DOHH2 (cell line): ENCODE results near the gene MAP2K5.

ENCODE experiments used
- H3F3A ChIP-seq: fragments of 200-600 bp; sonication (generic), shearing (Covaris generic); 2 replicates; pipeline ENCODE4 v1.6.0; 2016; ENCODE audit warnings: antibody characterized with exemption, mild to moderate bottlenecking; ENCODE audit not compliant: control insufficient read depth, insufficient read depth
- H3K27ac ChIP-seq: fragments of 200-600 bp; sonication (generic); 2 replicates; pipeline ENCODE4 v1.5.1; 2014; ENCODE audit warnings: low read depth, mild to moderate bottlenecking, low read length, moderate library complexity
- H3K27me3 ChIP-seq: fragments of 200-600 bp; sonication (generic); 2 replicates; pipeline ENCODE4 v1.6.1; 2014; ENCODE audit warnings: mild to moderate bottlenecking, low read length, mixed read lengths; ENCODE audit not compliant: control insufficient read depth
- H3K36me3 ChIP-seq: fragments of 200-600 bp; sonication (generic); 2 replicates; pipeline ENCODE4 v1.6.1; 2014; ENCODE audit warnings: mild to moderate bottlenecking, low read length, moderate library complexity, mixed read lengths; ENCODE audit not compliant: control insufficient read depth
- H3K4me1 ChIP-seq: fragments of 200-600 bp; sonication (generic); 2 replicates; pipeline ENCODE4 v1.6.1; 2014; ENCODE audit warnings: mild to moderate bottlenecking, low read length, mixed read lengths; ENCODE audit not compliant: control insufficient read depth
- H3K4me2 ChIP-seq: fragments of 200-600 bp; sonication (generic); 2 replicates; pipeline ENCODE4 v1.6.0; 2014; ENCODE audit warnings: mild to moderate bottlenecking, low read length, moderate library complexity
- H3K4me3 ChIP-seq: fragments of 200-600 bp; sonication (generic); 2 replicates; pipeline ENCODE4 v1.5.1; 2014; ENCODE audit warnings: mild to moderate bottlenecking, low read length, mixed read lengths
- H3K79me2 ChIP-seq: fragments of 200-600 bp; sonication (generic); 2 replicates; pipeline ENCODE4 v1.6.1; 2014; ENCODE audit warnings: mild to moderate bottlenecking, low read length, mixed read lengths; ENCODE audit not compliant: control insufficient read depth
- H3K9me2 ChIP-seq: fragments of 200-600 bp; sonication (generic); replicated peaks from 2 replicates; pipeline ENCODE4 v1.6.1; 2014; ENCODE audit warnings: mild to moderate bottlenecking, low read length, mixed read lengths; ENCODE audit not compliant: control insufficient read depth
- H3K9me3 ChIP-seq: fragments of 200-600 bp; sonication (generic); 2 replicates; pipeline ENCODE4 v1.6.1; 2014; ENCODE audit warnings: antibody characterized with exemption, low read length, mixed read lengths; ENCODE audit not compliant: control insufficient read depth, insufficient read depth
- H4K20me1 ChIP-seq: fragments of 200-600 bp; sonication (generic); 2 replicates; pipeline ENCODE4 v1.6.0; 2014; ENCODE audit warnings: low read depth, mild to moderate bottlenecking, antibody characterized with exemption, low read length, moderate library complexity; ENCODE audit not compliant: control insufficient read depth, insufficient read depth
- EZH2phosphoT487 ChIP-seq: fragments of 200-600 bp; sonication (generic); IDR thresholded peaks from 2 replicates; pipeline ENCODE4 v1.6.1; 2017; ENCODE audit warnings: borderline replicate concordance, mild to moderate bottlenecking, antibody characterized with exemption, low read length, moderate library complexity, mixed read lengths
- TF ChIP-seq, protein P1 (sequence below): fragments of 200-600 bp; sonication (generic); IDR thresholded peaks from one replicate; pipeline ENCODE4 v1.5.1; 2014; ENCODE audit warnings: antibody characterized with exemption, mild to moderate bottlenecking, low read depth, low read length; ENCODE audit not compliant: poor library complexity, severe bottlenecking

Gene MAP2K5

DNA sequence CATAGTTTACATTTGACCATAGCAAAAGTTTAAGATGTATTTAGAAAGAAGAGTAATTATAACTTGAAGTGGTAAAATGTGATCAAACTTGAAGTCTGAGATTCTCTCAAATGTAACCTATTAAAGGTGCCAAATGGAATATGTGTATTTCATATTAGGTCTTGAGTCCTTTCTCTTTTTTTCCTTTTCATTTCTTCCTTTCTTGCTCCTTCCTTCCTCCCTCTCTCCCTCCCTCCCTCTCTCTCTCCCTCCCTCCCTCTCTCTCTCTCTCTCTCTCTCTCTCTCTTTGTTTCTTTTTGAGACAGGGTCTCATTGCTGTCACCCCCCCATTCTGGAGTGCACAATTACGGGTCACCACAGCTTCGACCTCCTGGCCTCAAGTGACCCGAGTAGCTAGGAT lies 47.7 kb downstream of the MAP2K5 start:
- Histone ChIP-seq H3K36me3 (no peaks in the 10 kb centered on the region), H3K4me3 (no peak overlapping the region), H3K4me1 (no peaks in the 10 kb centered on the region), H3F3A (no peaks in the 10 kb centered on the region), H4K20me1 (no peaks in the 10 kb centered on the region), H3K27me3 (no peaks in the 10 kb centered on the region), H3K9me3 (no peaks in the 10 kb centered on the region), H3K79me2 (no peaks in the 10 kb centered on the region), H3K27ac (no peak overlapping the region), H3K4me2 (no peak overlapping the region), H3K9me2 (no peaks in the 10 kb centered on the region)
- no peak for TF ChIP-seq EZH2phosphoT487
- TF ChIP-seq, protein P1, sequence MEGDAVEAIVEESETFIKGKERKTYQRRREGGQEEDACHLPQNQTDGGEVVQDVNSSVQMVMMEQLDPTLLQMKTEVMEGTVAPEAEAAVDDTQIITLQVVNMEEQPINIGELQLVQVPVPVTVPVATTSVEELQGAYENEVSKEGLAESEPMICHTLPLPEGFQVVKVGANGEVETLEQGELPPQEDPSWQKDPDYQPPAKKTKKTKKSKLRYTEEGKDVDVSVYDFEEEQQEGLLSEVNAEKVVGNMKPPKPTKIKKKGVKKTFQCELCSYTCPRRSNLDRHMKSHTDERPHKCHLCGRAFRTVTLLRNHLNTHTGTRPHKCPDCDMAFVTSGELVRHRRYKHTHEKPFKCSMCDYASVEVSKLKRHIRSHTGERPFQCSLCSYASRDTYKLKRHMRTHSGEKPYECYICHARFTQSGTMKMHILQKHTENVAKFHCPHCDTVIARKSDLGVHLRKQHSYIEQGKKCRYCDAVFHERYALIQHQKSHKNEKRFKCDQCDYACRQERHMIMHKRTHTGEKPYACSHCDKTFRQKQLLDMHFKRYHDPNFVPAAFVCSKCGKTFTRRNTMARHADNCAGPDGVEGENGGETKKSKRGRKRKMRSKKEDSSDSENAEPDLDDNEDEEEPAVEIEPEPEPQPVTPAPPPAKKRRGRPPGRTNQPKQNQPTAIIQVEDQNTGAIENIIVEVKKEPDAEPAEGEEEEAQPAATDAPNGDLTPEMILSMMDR = no peak

DNA sequence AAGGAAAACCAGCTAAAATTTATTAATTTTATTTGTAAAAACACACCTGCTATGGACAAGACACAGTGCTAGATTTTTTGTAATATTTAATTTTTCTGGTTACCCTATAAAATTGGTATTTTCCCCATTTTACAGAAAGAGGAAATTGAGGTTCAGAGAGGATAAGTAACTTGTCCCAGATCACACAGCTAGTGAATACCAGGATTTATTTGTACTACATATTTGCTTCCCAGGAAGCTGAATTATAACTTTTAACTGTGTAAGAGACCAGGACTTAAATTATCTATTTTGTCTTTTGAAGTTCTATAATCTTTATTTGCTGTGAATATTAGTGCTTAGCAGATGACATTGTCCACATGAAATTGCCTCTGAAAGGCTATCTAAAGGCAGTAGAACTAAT lies 49.7 kb downstream of the MAP2K5 start:
- H3K4me3 ChIP-seq = no peak overlapping the region
- H4K20me1 ChIP-seq = no peaks in the 10 kb centered on the region
- H3K9me2 ChIP-seq = no peaks in the 10 kb centered on the region
- H3K27ac ChIP-seq = no peak overlapping the region
- no peaks in the 10 kb centered on the region for H3K9me3 ChIP-seq
- H3K36me3 ChIP-seq = no peaks in the 10 kb centered on the region
- TF ChIP-seq EZH2phosphoT487 = no peak
- TF ChIP-seq, protein P1 = no peak
- no peaks in the 10 kb centered on the region for H3F3A ChIP-seq
- no peaks in the 10 kb centered on the region for H3K79me2 ChIP-seq
- H3K27me3 ChIP-seq = no peaks in the 10 kb centered on the region
- H3K4me1 ChIP-seq = no peaks in the 10 kb centered on the region
- H3K4me2 ChIP-seq = no peak overlapping the region

DNA sequence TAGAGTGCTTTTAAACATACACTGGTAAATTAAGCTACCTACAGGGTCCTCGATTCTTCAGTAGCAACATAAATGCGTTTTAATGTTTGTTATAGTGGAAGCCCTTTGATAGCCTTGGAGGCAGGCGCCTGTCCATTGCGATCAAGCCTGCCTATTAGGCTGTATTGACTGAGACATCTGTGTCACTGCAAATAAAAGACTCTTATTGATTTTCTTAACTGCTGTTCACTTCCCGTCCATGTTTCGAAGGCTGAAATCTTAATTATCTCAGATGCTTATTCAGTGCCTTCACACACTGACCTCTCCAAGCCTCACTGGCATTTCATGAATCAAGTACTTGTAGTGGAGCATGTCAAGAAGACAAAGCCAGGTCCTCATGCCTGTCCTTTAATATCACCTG lies 51.1 kb downstream of the MAP2K5 start:
- Histone ChIP-seq H3F3A (no peaks in the 10 kb centered on the region), H3K36me3 (no peaks in the 10 kb centered on the region), H3K9me3 (no peaks in the 10 kb centered on the region), H3K4me1 (no peaks in the 10 kb centered on the region), H3K9me2 (no peaks in the 10 kb centered on the region), H4K20me1 (no peaks in the 10 kb centered on the region), H3K27ac (no peak overlapping the region), H3K27me3 (no peaks in the 10 kb centered on the region), H3K79me2 (no peaks in the 10 kb centered on the region), H3K4me2 (no peak overlapping the region), H3K4me3 (no peak overlapping the region)
- TF ChIP-seq, protein P1 = no peak
- TF ChIP-seq EZH2phosphoT487 = no peak

DNA sequence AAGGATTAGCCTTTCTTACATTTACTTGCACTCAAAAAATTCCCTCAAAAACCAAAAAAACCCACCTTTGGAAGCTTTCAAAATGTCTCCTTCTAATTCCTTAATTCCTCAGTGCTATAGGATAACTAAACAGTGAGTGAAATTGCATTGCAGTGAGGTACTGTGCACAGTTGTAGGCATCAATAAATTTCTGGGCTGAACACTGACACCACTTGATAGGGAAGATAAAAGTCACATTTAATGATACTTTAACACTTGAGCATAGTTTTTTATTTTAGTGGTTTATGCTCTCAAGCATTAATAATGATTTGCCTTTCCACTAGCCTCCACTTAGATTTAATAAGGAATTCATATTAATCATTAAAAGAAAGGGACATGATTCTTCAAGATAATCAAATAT lies 52.3 kb downstream of the MAP2K5 start:
- Histone ChIP-seq H3K4me3 (no peak overlapping the region), H3K79me2 (no peaks in the 10 kb centered on the region), H4K20me1 (no peaks in the 10 kb centered on the region), H3K4me1 (no peaks in the 10 kb centered on the region), H3F3A (no peaks in the 10 kb centered on the region), H3K9me3 (no peaks in the 10 kb centered on the region), H3K9me2 (no peaks in the 10 kb centered on the region), H3K4me2 (no peak overlapping the region), H3K27ac (no peak overlapping the region), H3K27me3 (no peaks in the 10 kb centered on the region), H3K36me3 (no peaks in the 10 kb centered on the region)
- TF ChIP-seq EZH2phosphoT487 = no peak
- TF ChIP-seq, protein P1 = no peak
